ENCODE data around the gene FCER2.

- no peak for TF ChIP-seq POLR2A (IDR thresholded peaks at IDR 0.05)
- TF ChIP-seq, protein P1, sequence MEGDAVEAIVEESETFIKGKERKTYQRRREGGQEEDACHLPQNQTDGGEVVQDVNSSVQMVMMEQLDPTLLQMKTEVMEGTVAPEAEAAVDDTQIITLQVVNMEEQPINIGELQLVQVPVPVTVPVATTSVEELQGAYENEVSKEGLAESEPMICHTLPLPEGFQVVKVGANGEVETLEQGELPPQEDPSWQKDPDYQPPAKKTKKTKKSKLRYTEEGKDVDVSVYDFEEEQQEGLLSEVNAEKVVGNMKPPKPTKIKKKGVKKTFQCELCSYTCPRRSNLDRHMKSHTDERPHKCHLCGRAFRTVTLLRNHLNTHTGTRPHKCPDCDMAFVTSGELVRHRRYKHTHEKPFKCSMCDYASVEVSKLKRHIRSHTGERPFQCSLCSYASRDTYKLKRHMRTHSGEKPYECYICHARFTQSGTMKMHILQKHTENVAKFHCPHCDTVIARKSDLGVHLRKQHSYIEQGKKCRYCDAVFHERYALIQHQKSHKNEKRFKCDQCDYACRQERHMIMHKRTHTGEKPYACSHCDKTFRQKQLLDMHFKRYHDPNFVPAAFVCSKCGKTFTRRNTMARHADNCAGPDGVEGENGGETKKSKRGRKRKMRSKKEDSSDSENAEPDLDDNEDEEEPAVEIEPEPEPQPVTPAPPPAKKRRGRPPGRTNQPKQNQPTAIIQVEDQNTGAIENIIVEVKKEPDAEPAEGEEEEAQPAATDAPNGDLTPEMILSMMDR (IDR thresholded peaks at IDR 0.05): no peak
- no peak for TF ChIP-seq EP300 (IDR thresholded peaks at IDR 0.05)
Measured at GRCh38 chr19:7657131-7657751, 44.7 kb downstream of the FCER2 start.
